Immature natural killer cell (primary cell): Measurements from ENCODE around the gene DLX3. TPM values are rescaled to one million over a fixed set of nuclear protein-coding genes. Genes with fewer than 3 reads are reported as not detected.
"Not testable (repeated sequence)": the region's sequence is repeated elsewhere in the genome, so short reads cannot be mapped to it uniquely, and the experiment has no call there.

Experiments
- DNase-seq, 3 donors: peaks; one replicate each; pipeline ENCODE4 v3.0.0; 2022; ENCODE audit warnings: mixed read lengths in 1 of 3
- H3K27ac Mint-ChIP-seq, 6 donors: one replicate each; pipeline ENCODE4 v1.8.0; 2020; ENCODE audit warnings: mixed read lengths in 6 of 6, mild to moderate bottlenecking in 5 of 6, inconsistent platforms in 4 of 6, moderate library complexity in 3 of 6
- H3K27me3 Mint-ChIP-seq, 3 donors: one replicate each; pipeline ENCODE4 v1.8.0; 2020 to 2021; ENCODE audit warnings: low read depth in 3 of 3, mild to moderate bottlenecking in 3 of 3, mixed read lengths in 3 of 3, moderate library complexity in 3 of 3, inconsistent platforms in 1 of 3
- H3K36me3 Mint-ChIP-seq, 3 donors: one replicate each; pipeline ENCODE4 v1.8.0; 2020; ENCODE audit warnings: mixed read lengths in 3 of 3, inconsistent platforms in 2 of 3, mild to moderate bottlenecking in 2 of 3
- H3K4me1 Mint-ChIP-seq, 2 donors: one replicate each; pipeline ENCODE4 v1.8.0; 2020; ENCODE audit warnings: inconsistent platforms in 2 of 2, mild to moderate bottlenecking in 2 of 2, mixed read lengths in 2 of 2, moderate library complexity in 1 of 2
- H3K4me3 Mint-ChIP-seq, 5 donors: one replicate each; pipeline ENCODE4 v1.8.0; 2020; ENCODE audit warnings: mild to moderate bottlenecking in 5 of 5, mixed read lengths in 5 of 5, inconsistent platforms in 3 of 5, moderate library complexity in 3 of 5
- H3K9me3 Mint-ChIP-seq, 6 donors: one replicate each; pipeline ENCODE4 v1.8.0; 2020; ENCODE audit warnings: mild to moderate bottlenecking in 6 of 6, mixed read lengths in 6 of 6, inconsistent platforms in 4 of 6, moderate library complexity in 3 of 6
- polyA plus RNA-seq, 3 donors: library from polyadenylated mRNA; unstranded; fragments of 300-500 nt; fragmentation: Illumina TruSeq; gene quantifications; one replicate each; pipeline ENCODE4 v1.2.3, GENCODE V29; 2021

The DLX3 gene
- not detected for polyA plus RNA-seq

- Mint-ChIP-seq H3K9me3 (peaks cover 0 to 2% (median 0%) of the 10 kb centered on the region in 6 donors), H3K36me3 (no peaks in the 10 kb centered on the region), H3K27ac (peak within 1 kb of the TSS in 2 of 6 donors; percentile 28 to 32), H3K4me1 (peaks cover 21 to 29% of the 10 kb centered on the region in 2 donors), H3K27me3 (peaks cover 28 to 46% (median 36%) of the 10 kb centered on the region in 3 donors), H3K4me3 (peak within 1 kb of the TSS; percentile 71 to 87 (median 82))
- peak in 1 of 3 donors; percentile 12 for DNase-seq
Observed at GRCh38 chr17:49995055-49995738, at the start of gene DLX3. Gene DLX3, minus strand, starts transcription at chr17:49995224. Its CDS starts 226 bp downstream, at chr17:49994998.

- peaks cover 0 to 13% (median 3%) of the 10 kb centered on the region in 3 donors for H3K27me3 Mint-ChIP-seq
Observed at GRCh38 chr17:50044483-50044882, 49.5 kb upstream of the DLX3 start.

GRCh38 chr17:50043290-50044148, 48.5 kb upstream of the DLX3 start:
- no peak for DNase-seq
- H3K27me3 Mint-ChIP-seq: peaks cover 0 to 13% (median 3%) of the 10 kb centered on the region in 3 donors
- H3K9me3 Mint-ChIP-seq: peaks cover 0 to 2% (median 0%) of the 10 kb centered on the region in 6 donors
- H3K4me1 Mint-ChIP-seq: no peaks in the 10 kb centered on the region
- H3K36me3 Mint-ChIP-seq: no peaks in the 10 kb centered on the region
- no peak overlapping the region for H3K27ac Mint-ChIP-seq
- H3K4me3 Mint-ChIP-seq: no peak overlapping the region

More at GRCh38 chr17:50044483-50044882, 49.5 kb upstream of the DLX3 start:
- Mint-ChIP-seq H3K36me3 (no peaks in the 10 kb centered on the region), H3K4me3 (no peak overlapping the region), H3K4me1 (no peaks in the 10 kb centered on the region), H3K9me3 (peaks cover 0 to 2% (median 0%) of the 10 kb centered on the region in 6 donors), H3K27ac (no peak overlapping the region)
- no peak for DNase-seq

GRCh38 chr17:50042211-50042610, 47.2 kb upstream of the DLX3 start:
- Mint-ChIP-seq H3K27me3 (peaks cover 0 to 6% (median 3%) of the 10 kb centered on the region in 3 donors), H3K27ac (no peak overlapping the region), H3K4me3 (no peak overlapping the region), H3K4me1 (no peaks in the 10 kb centered on the region), H3K9me3 (peaks cover 0 to 2% (median 0%) of the 10 kb centered on the region in 6 donors), H3K36me3 (no peaks in the 10 kb centered on the region)
- DNase-seq: no peak

DNA sequence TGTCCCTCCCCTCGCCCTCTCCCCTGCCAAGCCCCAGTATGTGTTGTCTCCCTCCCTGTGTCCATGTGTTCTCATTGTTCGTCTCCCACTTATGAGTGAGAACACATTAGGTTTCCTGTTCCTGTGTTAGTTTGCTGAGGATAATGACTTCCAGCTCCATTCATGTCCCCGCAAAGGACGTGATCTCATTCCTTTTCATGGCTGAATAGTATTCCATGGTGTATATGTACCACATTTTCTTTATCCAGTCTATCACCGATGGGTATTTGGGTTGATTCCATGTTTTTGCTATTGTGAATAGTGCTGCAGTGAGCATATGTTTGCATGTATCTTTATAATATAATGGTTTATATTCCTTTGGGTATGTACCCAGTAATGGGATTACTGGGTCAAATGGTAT, 45.5 kb upstream of the DLX3 start:
- not testable (repeated sequence) for H3K36me3 Mint-ChIP-seq, H3K27ac Mint-ChIP-seq, H3K4me3 Mint-ChIP-seq, H3K9me3 Mint-ChIP-seq, H3K4me1 Mint-ChIP-seq, H3K27me3 Mint-ChIP-seq, DNase-seq

DNA sequence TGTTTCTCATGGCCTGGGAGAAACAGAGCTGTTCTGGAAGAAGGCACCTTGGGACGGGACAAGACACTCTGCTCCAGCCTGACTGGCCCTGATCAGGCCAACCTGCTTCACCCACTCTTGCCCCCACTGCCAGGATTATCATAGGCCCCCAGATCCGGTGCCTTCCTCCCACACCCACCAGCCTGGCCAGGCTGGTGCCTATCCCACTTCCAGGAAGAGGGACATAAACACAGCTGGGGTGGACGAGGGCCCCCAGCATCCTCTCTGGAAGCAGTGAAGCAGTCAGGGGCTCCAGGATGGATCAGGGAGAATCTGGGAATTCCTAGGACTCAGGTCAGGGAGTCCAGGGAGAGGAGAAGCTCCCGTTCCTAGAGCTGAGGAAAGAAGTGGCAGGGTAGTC, 44.0 kb upstream of the DLX3 start:
- peaks cover 0 to 10% (median 2%) of the 10 kb centered on the region in 3 donors for H3K27me3 Mint-ChIP-seq
- H3K9me3 Mint-ChIP-seq: peaks cover 0 to 2% (median 0%) of the 10 kb centered on the region in 6 donors

DNA sequence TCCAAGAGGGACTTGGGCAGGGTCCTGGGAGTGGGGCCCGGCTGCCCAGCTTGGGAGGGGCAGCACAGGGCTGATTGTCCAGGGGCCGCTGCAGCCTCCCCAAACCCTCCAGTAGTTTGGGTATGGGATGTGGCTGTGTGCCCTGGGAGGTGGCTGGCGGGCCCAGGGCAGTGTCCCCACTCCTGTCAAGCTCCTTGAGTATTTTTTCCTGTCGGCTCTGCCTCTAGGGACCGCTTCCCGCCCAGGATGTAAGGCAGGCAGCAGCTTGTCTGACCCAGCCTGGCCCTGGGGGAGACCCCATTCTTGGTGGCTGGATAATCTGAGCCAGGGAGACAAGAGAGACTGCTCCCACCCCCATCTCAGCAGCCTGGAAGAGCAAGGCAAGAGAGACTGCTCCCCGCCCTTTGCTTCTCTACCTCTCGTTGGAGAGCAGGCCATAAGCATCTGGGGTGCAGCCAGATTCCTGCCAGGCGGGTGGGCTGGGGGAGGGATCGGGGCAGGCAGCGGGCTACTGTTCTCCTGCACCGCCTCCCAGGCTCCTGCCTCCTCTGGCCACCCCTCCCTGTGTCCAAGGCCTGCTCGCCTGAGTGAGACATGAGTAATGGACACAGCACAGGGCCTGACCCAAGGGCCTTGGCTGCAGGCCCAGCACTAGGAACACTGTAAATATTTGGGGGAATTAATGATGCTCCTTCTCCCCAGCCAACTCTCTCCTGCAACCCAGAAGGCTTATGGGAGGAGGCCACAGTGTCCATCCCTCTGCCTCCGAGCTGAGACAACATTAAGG, 42.5 kb upstream of the DLX3 start:
- no peaks in the 10 kb centered on the region for H3K4me1 Mint-ChIP-seq
- no peak for DNase-seq
- H3K4me3 Mint-ChIP-seq: no peak overlapping the region
- no peaks in the 10 kb centered on the region for H3K9me3 Mint-ChIP-seq
- peaks cover 0 to 9% (median 2%) of the 10 kb centered on the region in 3 donors for H3K27me3 Mint-ChIP-seq
- no peak overlapping the region for H3K27ac Mint-ChIP-seq
- H3K36me3 Mint-ChIP-seq: no peaks in the 10 kb centered on the region

More for the DNA sequence above, 44.0 kb upstream of the DLX3 start:
- no peak overlapping the region for H3K4me3 Mint-ChIP-seq
- H3K36me3 Mint-ChIP-seq: no peaks in the 10 kb centered on the region
- no peak for DNase-seq
- no peak overlapping the region for H3K27ac Mint-ChIP-seq
- H3K4me1 Mint-ChIP-seq: no peaks in the 10 kb centered on the region

GRCh38 chr17:50036455-50037261, 41.6 kb upstream of the DLX3 start:
- no peaks in the 10 kb centered on the region for H3K36me3 Mint-ChIP-seq
- H3K4me3 Mint-ChIP-seq: no peak overlapping the region
- peaks cover 0 to 4% (median 2%) of the 10 kb centered on the region in 3 donors for H3K27me3 Mint-ChIP-seq
- H3K4me1 Mint-ChIP-seq: no peaks in the 10 kb centered on the region
- H3K27ac Mint-ChIP-seq: no peak overlapping the region
- no peak for DNase-seq
- H3K9me3 Mint-ChIP-seq: no peaks in the 10 kb centered on the region

- Mint-ChIP-seq H3K27me3 (peaks cover 0 to 9% (median 2%) of the 10 kb centered on the region in 3 donors), H3K4me3 (no peak overlapping the region), H3K4me1 (no peaks in the 10 kb centered on the region), H3K9me3 (no peaks in the 10 kb centered on the region), H3K27ac (no peak overlapping the region), H3K36me3 (no peaks in the 10 kb centered on the region)
- DNase-seq: no peak
Observed at GRCh38 chr17:50035945-50036344, 40.9 kb upstream of the DLX3 start.

DNA sequence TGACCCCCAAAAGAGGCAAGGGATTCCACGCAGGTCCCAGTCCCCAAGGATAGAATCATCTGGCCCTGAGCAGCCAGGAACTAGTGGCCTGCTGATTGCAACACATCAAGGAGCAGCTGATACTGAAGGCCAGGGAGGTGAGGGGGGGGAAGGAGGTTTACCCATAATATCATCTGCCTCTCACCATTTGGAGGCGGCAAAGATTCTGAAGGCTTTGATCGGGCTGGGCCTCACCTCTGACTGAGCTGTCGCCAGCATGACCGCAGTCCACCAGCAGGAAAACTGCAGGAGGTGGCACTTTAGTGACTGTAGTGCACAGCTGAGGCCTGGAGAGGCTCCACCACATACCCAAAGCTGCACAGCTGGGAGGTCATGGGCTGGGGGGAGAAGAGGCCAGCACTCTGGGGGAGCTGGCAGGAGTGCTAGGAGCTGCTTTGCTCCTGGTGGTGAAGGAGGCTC, 40.4 kb upstream of the DLX3 start:
- no peak overlapping the region for H3K4me3 Mint-ChIP-seq
- DNase-seq: no peak
- peaks cover 0 to 12% (median 2%) of the 10 kb centered on the region in 3 donors for H3K27me3 Mint-ChIP-seq
- H3K4me1 Mint-ChIP-seq: no peaks in the 10 kb centered on the region
- no peaks in the 10 kb centered on the region for H3K36me3 Mint-ChIP-seq
- no peak overlapping the region for H3K27ac Mint-ChIP-seq
- no peaks in the 10 kb centered on the region for H3K9me3 Mint-ChIP-seq

DNA sequence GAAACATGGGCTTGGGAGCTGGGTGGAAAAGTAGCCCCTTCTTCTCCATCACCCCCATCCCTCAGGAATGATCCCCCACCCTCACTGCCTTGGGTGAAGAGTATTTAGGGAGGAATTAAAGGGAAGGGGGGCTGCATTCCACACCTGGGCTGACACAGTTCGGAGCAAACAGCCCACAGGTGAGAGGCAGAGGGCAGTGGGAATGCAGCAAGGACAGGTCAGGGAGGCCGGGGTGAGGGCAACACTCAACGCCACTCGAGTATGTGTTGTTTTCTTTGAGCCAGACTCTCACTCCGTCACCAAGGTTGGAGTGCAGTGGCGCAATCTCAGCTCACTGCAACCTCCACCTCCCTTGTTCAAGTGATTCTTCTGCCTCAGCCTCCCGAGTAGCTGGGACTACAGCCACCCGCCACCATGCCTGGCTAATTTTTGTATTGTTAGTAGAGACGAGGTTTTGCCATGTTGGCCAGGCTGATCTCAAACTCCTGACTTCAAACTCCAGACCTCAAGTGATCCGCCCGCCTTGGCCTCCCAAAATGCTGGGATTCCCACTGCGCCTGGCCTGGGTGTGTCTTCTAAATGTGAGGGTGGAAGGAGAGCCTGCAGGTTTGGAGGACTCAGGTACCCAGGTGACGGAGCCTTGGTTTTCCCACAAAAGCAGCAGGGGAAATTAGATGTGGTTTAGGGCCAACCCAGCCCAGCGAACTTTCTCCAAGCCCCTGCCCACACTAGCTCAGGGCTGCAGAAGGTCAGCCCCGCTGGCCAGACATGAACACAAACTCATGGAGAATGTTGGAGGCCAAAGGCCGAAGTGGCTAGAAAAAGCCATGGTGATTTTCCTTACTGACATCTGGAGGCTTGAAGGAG, 39.7 kb upstream of the DLX3 start:
- Mint-ChIP-seq H3K4me1 (no peaks in the 10 kb centered on the region), H3K9me3 (no peaks in the 10 kb centered on the region), H3K4me3 (no peak overlapping the region), H3K27me3 (peaks cover 0 to 15% (median 2%) of the 10 kb centered on the region in 3 donors), H3K36me3 (no peaks in the 10 kb centered on the region), H3K27ac (no peak overlapping the region)
- no peak for DNase-seq

- H3K4me1 Mint-ChIP-seq: no peaks in the 10 kb centered on the region
- no peak overlapping the region for H3K4me3 Mint-ChIP-seq
- no peaks in the 10 kb centered on the region for H3K9me3 Mint-ChIP-seq
- H3K36me3 Mint-ChIP-seq: no peaks in the 10 kb centered on the region
- peaks cover under 1 to 19% (median 4%) of the 10 kb centered on the region in 3 donors for H3K27me3 Mint-ChIP-seq
- H3K27ac Mint-ChIP-seq: no peak overlapping the region
- DNase-seq: no peak
Observed at GRCh38 chr17:50033316-50033715, 38.3 kb upstream of the DLX3 start.
